K562 (cell line): ENCODE results near the gene KLF1. TPM values are rescaled to one million over a fixed set of nuclear protein-coding genes. Genes with fewer than 3 reads are reported as not detected.

ENCODE experiments used
- EP300 ChIP-seq: IDR thresholded peaks from 2 replicates; pipeline ENCODE4 v1.6.1; 2012; ENCODE audit warnings: low read length, improper control_type of control experiment
- EP400 ChIP-seq: fragments of 450-650 bp; IDR thresholded peaks from 2 replicates; pipeline ENCODE4 v1.6.1; 2017; ENCODE audit warnings: antibody characterized with exemption, mild to moderate bottlenecking, moderate library complexity
- ESRRA ChIP-seq: fragments of 450-650 bp; IDR thresholded peaks from 2 replicates; pipeline ENCODE4 v1.6.1; 2014; ENCODE audit warnings: low read depth, mild to moderate bottlenecking, moderate library complexity, borderline replicate concordance
- ETV1 ChIP-seq: fragments of 450-650 bp; conservative IDR thresholded peaks from 2 replicates; pipeline ENCODE4 v1.6.1; 2016; ENCODE audit warnings: missing genetic modification characterization, control low read depth, low read depth, missing compliant biosample characterization
- FOXP4 ChIP-seq: sonication (generic); formaldehyde crosslinking; IDR thresholded peaks from 2 replicates; pipeline ENCODE4 v1.8.0; 2022; ENCODE audit warnings: mild to moderate bottlenecking, missing genetic modification reagents, borderline replicate concordance
- HINFP ChIP-seq: fragments of 450-650 bp; conservative IDR thresholded peaks from 2 replicates; pipeline ENCODE4 v1.6.1; 2016; ENCODE audit warnings: missing genetic modification characterization, low read depth, mild to moderate bottlenecking, control low read depth, missing compliant biosample characterization
- RREB1 ChIP-seq: fragments of 250-450 bp; sonication (Bioruptor Pico); IDR thresholded peaks from 2 replicates; pipeline ENCODE4 v1.4.0; 2020
- SFPQ ChIP-seq: fragments of 200-400 bp; formaldehyde crosslinking; IDR thresholded peaks from 2 replicates; pipeline ENCODE4 v1.6.1; 2017; ENCODE audit warnings: mild to moderate bottlenecking, low read depth, low read length, moderate library complexity
- SPI1 ChIP-seq: IDR thresholded peaks from 2 replicates; pipeline ENCODE4 v1.6.1; 2011; ENCODE audit warnings: low read depth, low read length, control low read depth, borderline replicate concordance
- TEAD4 ChIP-seq, 2 experiments: sonication (generic) in 1 of 2; formaldehyde crosslinking in 1 of 2; IDR thresholded peaks; 2 replicates each; pipeline versions ENCODE4 v1.6.1 to v1.8.0; 2012 to 2022; ENCODE audit warnings: borderline replicate concordance in 1 of 2, inconsistent platforms in 1 of 2, low read length in 1 of 2, mild to moderate bottlenecking in 1 of 2, missing genetic modification reagents in 1 of 2
- ZC3H8 ChIP-seq: fragments of 450-650 bp; IDR thresholded peaks from 2 replicates; pipeline ENCODE4 v1.6.1; 2017
- ZNF174 ChIP-seq: fragments of 250-450 bp; sonication (Bioruptor Pico); IDR thresholded peaks from 2 replicates; pipeline ENCODE4 v1.4.0; 2020; ENCODE audit warnings: mild to moderate bottlenecking
- ZNF395 ChIP-seq: fragments of 200-800 bp; sonication (Bioruptor generic); IDR thresholded peaks from 2 replicates; pipeline ENCODE4 v1.6.1; 2017; ENCODE audit warnings: missing genetic modification characterization, missing compliant biosample characterization
- polyA plus RNA-seq, 8 experiments: library from polyadenylated mRNA; depleted of rRNA in 4 of 8; stranded (reverse) in 5 of 8; unstranded in 3 of 8; fragments of >200 nt; fragmentation: Nextera tagmentation in 2 of 8; fragmentation: Illumina TruSeq in 1 of 8; extraction: Ambion mirVana in 2 of 8; extraction: Trizol in 1 of 8; gene quantifications; 2 replicates each; pipeline versions ENCODE4 v1.2.1 to v1.2.3, GENCODE V29; 2011 to 2014; ENCODE audit warnings: inconsistent platforms in 1 of 8, missing spikeins in 1 of 8
- total RNA-seq, 7 experiments: library from RNA; depleted of rRNA in 6 of 7; stranded (reverse); fragments of >200 nt in 6 of 7; fragmentation: Illumina TruSeq in 2 of 7; extraction: Trizol in 2 of 7; gene quantifications; 2 replicates each; pipeline versions ENCODE4 v1.2.1 to v1.2.3, GENCODE V29; 2011 to 2021; ENCODE audit warnings: low replicate concordance in 1 of 7

KLF1 gene
- total and polyA plus RNA-seq, 9 of the 15 experiments (the other 6 are each of a cell fraction or from before 2014, with no cell fraction given): 8.4 to 163 (median 47.3) TPM

GRCh38 chr19:12886969-12887747 lies at the start of gene KLF1 (continued):
- TF ChIP-seq ESRRA (no peak; the same call in 1 of the 2 replicates), TEAD4 (IDR thresholded peaks at IDR 0.05; ENCODE audit: low read length) (peak; percentile 93), TEAD4 (CRISPR knock-in tag; IDR thresholded peaks at IDR 0.05; ENCODE audit: borderline replicate concordance) (no peak), SFPQ (no peak), EP300 (peak; percentile 90), ZNF174 (CRISPR knock-in tag) (no peak), RREB1 (CRISPR knock-in tag) (no peak), EP400 (peak; percentile 66), HINFP (no peak), SPI1 (no peak), ZNF395 (CRISPR knock-in tag) (no peak), ZC3H8 (no peak), ETV1 (tag) (no peak), FOXP4 (CRISPR knock-in tag) (no peak; the same call in 1 of the 2 replicates)
